Body of pancreas (tissue), 4 donors: ENCODE data around the gene SALL4.

Experiments used
- POLR2A ChIP-seq, 3 donors: fragments of 450-650 bp; IDR thresholded peaks; one replicate each; pipeline ENCODE4 v1.6.1; 2016; ENCODE audit warnings: antibody characterized with exemption in 3 of 3, mild to moderate bottlenecking in 2 of 3
- TF ChIP-seq, protein P1 (sequence below), 7 experiments: fragments of 450-650 bp in 4 of 7; fragments of 200-600 bp in 3 of 7; sonication (generic) in 3 of 7; IDR thresholded peaks; one replicate each; pipeline ENCODE4 v1.5.1; 2016 to 2019; ENCODE audit warnings: antibody characterized with exemption in 7 of 7

DNA sequence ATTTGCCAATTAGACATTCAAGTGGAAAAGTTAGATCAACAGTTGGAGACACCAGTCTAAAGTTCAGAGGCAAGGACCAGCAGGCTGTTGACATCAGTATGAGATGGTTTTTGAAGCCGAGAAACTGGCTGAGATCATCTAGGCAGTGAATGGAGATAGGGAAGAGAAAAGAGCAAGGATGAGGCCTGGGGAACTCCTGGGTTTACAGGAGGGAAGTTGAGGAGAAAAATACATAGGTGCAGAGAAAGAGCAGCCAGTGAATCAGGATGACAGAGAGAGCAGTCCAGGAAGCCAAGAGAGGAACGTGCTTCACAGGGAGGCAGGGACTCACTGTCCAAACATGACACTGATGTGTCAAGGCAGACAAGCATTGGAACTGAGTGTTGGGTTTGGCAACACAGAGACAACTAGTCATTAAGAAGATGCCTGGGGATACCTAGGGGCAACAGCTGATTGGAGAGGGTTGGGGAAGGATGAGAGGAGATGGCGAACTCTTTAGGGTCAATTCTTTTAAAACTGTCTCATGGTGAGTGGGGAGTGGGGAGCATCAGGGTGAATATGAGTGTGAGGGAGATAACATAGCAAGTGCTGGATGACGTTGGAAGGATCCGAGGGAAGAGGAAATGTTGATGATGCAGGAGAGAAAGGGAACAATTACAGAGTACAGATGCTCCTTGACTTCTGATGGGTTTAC, 13.2 kb upstream of the SALL4 start:
- TF ChIP-seq, protein P1, sequence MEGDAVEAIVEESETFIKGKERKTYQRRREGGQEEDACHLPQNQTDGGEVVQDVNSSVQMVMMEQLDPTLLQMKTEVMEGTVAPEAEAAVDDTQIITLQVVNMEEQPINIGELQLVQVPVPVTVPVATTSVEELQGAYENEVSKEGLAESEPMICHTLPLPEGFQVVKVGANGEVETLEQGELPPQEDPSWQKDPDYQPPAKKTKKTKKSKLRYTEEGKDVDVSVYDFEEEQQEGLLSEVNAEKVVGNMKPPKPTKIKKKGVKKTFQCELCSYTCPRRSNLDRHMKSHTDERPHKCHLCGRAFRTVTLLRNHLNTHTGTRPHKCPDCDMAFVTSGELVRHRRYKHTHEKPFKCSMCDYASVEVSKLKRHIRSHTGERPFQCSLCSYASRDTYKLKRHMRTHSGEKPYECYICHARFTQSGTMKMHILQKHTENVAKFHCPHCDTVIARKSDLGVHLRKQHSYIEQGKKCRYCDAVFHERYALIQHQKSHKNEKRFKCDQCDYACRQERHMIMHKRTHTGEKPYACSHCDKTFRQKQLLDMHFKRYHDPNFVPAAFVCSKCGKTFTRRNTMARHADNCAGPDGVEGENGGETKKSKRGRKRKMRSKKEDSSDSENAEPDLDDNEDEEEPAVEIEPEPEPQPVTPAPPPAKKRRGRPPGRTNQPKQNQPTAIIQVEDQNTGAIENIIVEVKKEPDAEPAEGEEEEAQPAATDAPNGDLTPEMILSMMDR (IDR thresholded peaks at IDR 0.05), result no peak
- TF ChIP-seq POLR2A (IDR thresholded peaks at IDR 0.05), result no peak
